HG03342 (cell line): ENCODE data around the gene NAV2.

ENCODE experiments used
- ATAC-seq: cut with Tn5 transposase; IDR thresholded peaks from one replicate; pipeline ENCODE4 v1.9.1; 2021; ENCODE audit warnings: mild to moderate bottlenecking, moderate library complexity; ENCODE audit not compliant: unreplicated experiment

NAV2 gene

DNA sequence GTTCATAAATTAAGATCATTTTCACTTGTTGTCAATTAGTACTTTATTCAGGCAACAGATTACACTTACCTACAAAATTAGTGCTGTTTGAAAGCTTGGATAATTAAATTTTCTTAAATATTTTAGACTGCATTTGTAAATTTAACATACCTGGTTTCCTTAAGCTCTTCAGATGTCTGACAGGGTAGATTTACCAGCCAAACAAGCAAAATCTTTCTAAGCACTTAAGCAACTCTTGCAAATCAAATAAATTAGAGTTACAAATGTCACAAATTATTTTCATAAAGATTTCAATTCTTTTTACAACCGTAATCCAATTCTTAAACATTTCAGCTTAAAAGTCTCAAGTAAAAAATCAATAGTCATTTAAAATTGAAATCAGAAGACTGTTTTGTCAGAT lies 317.8 kb downstream of the NAV2 start:
- no peak for ATAC-seq

DNA sequence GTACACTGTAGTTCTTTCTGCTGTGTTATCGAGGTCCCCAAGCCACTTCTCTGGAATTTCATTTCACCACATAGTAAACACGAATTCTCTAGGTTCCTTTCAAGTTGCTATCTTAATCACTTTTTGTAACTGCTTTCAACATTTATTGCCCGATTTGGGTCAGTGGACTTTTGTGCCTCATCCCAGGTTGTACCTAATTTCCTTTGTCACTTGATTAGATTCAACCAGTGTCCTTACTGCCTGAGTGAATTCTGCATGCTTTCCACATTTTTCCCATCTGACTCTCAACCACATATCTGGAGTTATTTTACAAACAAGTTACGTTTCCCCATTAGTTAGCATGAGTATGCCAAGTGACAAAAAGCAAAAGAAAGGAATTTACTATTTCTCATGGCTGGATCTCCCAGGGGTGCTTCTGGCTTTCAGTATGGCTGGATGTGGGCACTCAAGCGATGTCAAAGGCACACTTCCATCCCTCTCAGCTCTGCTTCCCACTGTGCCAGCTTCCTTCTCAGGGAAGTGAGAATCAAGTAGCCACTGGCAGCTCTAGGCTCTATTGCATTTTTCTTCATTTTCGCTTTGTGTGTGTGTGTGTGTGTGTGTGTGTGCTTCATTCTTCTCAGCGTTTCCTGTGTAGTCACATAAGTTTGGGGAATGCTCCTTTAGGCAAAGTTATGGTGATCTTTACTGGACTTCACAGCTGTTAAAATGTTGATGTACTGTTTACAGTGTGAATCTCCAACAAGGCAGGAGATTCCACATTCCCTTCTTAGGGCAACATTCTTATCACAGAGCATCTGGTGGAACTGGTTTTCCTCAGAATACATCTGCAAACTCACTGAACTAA lies 318.7 kb downstream of the NAV2 start:
- no peak for ATAC-seq

DNA sequence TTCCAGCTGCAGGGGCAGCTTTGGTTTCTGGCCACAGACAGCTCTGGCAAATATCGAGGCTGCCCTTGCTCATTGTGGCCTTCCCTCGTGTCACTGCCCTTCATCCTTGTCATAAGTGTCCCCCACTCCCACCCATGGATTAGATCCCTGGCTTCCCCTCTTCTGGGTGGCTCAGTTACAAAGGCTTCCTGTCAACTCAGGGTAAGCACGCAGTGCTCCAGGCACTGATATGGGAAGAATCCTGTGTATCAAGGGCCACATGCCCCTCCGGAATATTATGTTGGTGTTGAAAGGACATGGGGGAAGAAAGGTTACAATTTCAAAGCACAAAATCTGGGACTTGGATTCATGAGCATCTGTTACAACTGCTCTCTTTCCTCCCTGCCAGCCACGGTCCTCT lies 319.5 kb downstream of the NAV2 start:
- ATAC-seq = no peak

DNA sequence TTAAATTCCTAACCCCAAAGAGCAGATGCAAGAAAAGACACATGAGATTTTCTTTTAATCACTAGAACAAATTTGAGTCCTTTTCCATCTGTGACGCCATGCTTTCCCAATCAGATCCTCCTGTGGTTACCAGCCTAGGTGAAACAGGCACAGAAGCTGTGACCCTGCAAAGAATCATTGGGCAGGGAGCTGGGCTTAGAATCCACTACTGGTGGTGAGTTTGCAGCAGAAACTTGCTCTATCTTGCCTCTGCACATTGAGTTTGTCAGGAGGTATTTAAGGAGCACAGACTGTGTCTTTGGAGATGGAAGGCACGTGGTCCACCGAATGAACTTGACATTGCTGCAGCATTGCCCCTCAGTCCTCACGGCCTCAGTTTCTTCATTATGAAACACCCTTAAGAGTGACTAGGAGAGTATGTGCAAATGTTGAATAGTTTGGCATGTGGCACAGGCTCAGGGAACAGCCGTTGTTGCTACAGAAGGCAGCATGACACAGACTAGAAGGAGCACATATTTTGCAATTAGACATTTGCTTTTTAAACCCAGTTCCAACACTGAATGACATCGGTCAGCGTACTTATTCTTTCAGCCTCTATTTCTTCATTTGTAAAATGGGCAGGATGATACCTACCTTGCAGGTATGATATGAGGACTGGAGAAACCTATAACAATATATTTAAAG lies 320.1 kb downstream of the NAV2 start:
- ATAC-seq = no peak

DNA sequence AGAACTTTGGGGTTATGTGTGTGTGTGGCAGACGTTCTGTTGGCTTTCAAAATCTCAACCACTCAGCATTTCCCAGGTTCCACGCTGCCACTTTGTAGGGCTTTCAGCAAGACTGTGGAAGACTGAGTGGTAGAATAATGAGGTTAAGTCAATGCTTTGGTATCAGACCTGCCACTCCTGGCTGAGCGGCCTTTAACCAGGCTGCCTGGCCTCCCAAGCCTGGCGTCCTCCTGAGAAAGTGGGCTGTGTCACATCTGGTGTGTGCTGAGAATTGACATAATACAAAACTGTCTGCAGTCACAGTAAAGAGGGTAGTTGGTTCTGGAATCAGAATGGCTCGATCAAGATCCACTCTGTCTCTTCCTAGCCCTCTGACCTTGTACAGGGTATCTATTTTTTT lies 321.2 kb downstream of the NAV2 start:
- no peak for ATAC-seq

DNA sequence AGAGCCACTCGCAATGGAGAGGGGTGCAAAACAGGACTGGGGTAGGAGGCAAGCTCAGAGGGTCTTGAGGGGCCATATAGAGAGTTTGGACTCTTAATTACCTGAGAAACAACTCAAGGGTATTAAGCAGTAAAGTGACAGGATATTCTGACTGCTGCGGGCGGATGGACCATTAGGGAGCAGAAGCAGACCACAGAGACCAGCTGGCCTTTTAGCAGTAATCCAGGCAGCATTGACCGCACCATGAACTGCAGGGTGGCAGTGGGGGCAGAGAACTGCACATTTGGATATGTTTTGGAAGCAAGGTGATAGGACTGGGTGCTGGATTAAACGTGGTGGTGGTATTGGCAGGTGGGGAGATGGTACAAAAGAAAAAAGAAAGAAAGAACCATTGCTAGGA lies 322.3 kb downstream of the NAV2 start:
- ATAC-seq = no peak

DNA sequence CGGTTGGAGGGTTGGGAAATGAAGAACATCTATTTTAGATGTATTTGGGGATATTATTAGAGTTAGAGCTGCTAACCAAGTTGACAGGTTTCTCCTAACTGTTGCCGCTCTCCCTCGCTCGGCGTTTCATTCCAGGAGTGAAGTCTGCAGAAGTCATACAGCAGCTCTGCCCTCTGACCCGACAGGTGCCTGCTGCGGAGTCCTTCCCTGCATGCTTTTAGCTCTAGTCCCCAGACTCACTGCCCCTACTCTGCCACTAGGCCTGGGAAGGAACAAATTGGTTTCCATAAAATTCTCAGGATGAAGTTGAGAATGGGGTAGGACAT lies 322.7 kb downstream of the NAV2 start:
- no peak for ATAC-seq

DNA sequence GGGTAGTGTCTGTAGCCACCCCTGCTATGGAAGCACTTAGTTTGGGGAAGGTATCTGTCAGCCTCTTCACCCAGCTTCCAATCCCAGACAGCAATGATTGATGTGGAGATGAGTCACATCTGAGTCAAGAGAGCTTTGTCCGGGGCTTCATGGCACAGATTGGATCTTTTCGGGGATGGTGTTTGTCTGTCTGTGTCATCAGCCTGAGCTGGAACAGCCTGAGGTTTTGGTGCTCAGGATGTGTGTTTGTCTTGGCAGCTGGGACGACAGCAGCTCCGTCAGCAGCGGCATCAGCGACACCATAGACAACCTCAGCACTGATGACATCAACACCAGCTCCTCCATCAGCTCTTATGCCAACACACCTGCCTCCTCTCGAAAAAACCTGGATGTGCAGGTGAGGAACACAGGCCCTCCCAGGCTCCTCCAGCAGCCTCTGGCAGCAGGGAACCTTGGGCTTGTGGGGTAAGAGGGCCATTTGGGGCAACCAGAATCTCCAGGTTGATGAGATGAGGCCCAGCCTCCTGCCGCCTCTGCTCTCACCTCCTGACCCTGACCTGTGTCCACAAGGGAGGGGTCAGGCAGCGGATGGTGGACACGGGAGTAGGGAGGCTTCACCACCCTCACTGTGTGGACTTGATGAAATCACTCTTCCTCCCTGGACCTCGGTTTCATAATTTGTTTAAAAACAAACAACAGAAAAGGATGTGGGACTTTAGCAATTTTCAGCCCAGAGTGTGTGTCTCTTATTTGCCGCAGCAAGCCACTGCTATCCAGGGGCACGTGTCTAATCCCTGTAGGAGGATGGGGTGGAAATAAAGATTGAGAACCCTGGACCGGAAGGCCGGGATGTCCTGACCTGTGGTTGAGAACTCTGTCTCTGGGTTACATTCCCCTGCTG lies 323.3 kb downstream of the NAV2 start:
- no peak for ATAC-seq

DNA sequence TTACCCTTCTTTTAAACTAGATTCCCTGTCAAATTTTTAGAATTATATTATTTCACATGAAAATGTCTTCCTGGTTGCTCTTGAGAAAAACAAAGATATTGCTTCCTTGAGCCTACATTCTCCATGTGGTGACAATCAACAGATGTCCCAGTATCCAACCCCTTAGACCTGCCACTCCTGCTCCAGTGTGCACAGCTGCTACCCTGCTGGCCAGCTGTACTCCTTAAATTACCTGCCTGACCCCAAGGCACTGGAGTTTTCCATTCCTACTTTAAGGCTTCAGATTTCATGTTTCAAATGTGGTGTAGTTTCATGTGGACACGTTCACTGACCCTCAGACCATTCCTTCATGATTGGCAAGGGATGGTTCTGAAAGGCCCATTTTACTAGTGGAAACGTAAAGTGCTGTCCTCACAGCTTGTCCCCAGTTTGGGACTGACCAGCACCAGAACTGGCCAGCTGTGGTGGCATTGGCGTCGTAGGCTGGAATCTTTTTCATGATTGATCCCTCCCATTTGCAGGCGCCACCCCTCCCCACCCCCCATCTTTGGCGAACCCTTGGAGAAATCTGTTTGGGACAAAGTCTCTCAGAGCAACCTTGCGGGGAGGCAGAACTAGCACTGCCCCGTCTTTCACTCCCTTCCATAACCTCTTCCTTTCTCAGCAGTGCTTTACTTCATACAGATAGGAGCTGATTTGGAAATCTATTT lies 324.1 kb downstream of the NAV2 start:
- ATAC-seq = no peak

DNA sequence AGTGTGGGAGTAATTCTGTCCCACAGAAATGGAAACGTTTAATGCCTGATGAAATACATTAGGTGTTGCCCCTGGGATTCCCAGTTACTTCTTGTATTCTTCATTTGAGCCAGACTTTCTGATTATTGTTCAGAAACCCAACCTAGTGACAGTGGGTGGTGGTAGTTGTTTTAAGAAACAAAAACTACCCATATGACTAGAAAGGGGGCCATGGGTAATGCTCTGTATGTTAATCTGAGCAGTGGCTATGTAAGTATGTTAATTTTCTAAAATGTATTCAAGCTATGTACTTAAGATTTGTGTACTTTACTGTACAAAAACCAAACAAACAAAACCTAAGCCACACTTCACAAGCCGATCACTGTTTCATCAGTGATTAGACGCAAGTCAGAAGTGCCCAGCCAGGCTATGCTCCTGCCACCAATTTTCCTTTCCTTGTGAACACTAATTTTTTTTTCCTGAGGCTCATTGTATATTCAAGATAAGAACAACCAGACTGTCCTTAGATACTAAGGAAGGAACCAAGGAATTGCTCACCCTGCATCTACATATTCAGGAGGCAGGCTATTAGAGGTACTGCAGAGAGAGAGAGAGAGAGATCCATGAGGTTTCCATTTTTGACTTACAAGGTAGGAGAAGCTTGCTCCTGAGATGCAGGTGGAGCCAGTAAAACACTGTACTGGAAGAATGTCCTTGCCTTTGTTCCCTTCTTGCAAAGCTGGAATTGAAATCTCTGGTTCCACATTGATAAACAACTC lies 324.9 kb downstream of the NAV2 start:
- no peak for ATAC-seq

DNA sequence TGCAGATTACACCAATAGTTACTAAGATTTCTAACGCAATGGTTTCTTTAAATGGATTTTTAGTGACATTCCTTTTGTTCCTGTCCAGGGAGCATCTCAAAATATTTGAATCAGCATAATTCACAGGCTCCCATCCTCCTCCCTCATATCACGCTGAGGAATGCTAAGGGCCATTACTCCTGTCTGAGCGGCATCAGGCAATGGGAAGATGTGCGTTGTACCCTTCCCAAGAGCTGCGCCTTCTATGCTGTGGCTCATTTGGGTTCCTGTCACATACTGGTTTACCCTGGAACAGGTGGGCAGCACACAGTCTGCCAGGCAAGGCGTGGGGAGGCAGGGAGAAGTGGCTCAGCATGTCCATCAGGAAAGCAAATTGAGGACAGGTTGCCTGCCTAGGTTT lies 325.8 kb downstream of the NAV2 start:
- ATAC-seq = no peak

DNA sequence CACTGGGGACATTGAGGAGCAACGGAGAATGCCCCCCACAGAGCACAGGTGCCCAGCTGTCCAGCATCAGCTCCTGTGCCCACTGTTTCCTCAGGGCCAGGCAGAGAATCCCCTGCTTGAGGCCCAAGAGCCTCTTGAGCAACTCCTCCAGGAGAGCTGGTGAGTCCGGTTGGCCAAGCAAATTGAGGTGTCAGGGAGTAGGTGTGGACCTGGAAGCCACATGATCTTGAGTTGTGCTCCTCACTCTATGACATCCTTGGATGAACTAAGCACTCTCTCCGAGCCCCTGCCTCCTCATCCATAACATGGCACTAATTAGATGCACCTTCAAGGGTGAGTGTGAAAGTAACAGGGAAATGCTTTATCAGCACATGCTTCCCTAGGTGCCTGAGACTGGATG lies 326.3 kb downstream of the NAV2 start:
- no peak for ATAC-seq

DNA sequence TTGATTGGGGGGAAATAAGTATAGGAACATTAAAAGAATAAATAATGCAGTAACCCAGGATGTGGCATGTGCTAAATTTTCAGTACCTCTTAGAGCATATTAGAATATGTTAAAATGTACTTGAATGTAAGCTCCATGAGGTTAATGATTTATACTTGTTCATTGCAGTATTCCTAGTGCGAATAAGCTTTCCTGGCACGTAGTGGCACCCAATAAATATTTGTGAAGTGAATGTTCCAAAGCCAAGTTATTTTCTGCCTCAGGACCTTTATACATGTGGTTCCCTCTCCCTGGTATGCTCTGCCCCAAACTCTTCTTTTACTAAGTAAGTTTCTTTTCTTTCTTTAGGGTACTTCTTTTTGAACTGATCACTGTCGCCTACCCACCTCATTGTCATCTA lies 328.9 kb downstream of the NAV2 start:
- ATAC-seq = no peak

DNA sequence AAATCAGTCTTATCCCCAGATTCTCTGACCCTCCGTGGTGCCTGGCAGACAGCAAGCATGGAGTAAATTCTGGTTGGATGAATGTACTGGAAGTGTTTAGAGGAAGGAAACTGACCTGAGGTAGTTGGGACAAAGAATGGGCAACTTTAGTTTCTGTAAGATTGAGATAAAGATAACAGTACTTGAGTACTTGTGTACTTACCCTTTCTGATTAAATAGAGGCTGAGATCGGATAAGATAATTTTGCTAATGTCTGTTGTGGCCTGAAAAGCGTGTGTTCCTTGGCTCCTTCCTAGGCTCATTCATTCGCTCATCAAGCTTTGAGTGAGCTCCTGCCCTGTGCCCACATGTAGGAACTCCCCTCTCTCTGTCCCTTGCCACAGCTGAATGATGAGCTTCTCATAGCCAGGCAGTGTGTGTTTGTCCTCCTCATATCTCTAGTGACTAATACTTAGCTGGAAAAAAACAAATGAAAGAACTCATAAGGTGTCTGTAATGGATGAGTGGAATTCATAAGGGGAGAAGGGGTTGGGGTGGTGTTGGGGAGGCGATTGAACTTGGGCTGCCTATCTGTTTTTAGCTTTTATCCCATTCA lies 329.5 kb downstream of the NAV2 start:
- ATAC-seq = no peak

DNA sequence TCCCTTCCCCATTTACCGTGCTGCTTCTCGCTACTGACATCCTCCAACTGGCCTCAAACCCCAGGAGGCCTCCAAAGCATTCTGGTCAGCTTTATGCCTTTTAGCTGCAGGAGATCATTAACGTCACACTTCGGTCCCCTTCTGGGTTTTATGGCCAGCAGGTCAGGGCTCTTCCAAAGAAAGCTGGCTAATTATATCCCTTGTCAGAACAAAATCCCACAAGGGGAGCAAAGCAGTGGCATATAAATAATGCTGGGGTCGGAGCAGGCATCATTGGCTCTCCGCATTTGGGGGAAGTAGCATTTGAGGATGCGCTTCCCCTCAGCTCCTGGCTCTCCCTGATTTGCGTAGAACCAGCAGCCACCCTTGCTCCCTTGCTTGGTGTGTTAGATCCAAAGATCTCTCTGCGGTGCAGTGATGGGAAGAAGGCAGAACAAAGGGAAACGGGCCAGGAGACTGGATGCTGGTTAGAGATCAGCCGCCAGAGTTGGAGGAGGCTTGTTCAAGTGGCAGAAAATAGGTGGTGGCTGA lies 330.2 kb downstream of the NAV2 start:
- no peak for ATAC-seq

DNA sequence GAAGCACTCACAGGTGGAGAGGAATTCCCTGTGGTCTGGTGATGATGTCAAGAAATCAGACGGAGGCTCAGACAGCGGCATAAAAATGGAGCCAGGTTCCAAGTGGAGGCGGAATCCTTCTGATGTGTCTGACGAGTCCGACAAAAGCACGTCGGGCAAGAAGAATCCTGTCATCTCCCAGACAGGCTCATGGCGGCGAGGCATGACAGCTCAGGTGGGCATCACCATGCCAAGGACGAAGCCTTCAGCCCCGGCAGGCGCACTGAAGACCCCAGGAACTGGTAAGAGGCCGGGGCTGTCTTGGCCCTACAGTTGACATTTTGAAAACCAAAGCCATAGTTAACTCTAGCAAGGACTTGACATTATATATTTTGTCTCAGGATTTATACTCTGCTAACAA lies 331.4 kb downstream of the NAV2 start:
- no peak for ATAC-seq

DNA sequence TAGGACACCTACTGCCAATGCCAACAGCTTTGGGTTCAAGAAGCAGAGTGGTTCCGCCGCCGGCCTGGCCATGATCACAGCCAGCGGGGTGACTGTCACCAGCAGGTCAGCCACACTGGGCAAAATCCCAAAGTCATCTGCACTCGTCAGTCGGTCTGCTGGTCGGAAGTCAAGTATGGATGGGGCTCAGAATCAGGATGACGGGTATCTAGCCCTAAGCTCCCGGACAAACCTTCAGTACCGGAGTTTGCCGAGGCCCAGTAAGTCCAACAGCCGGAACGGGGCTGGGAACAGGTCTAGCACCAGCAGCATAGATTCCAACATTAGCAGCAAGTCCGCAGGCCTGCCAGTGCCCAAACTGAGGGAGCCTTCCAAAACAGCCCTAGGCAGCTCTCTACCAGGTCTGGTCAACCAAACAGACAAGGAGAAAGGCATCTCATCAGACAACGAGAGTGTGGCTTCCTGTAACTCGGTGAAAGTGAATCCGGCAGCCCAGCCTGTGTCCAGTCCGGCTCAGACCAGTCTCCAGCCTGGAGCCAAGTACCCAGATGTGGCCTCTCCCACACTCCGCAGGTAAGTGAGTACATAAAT lies 332.6 kb downstream of the NAV2 start:
- no peak for ATAC-seq

DNA sequence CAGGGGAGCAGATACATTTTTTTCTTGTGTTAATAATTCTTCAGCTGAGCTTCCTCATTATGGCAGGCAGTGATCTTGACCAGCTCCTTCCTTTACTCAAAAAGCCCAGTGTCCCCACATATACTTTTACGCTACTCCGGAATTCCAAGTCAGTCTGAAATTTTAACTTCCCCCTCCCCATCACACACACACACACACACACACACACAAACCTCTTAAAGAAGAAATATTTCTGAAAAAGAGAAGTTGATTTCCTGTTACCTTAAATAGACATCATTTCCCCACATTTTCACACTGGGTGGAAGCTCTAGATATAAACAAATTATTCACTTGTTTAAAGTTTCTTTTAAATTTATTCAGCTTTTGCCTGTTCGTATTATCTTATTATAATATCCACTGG lies 333.8 kb downstream of the NAV2 start:
- ATAC-seq = no peak

DNA sequence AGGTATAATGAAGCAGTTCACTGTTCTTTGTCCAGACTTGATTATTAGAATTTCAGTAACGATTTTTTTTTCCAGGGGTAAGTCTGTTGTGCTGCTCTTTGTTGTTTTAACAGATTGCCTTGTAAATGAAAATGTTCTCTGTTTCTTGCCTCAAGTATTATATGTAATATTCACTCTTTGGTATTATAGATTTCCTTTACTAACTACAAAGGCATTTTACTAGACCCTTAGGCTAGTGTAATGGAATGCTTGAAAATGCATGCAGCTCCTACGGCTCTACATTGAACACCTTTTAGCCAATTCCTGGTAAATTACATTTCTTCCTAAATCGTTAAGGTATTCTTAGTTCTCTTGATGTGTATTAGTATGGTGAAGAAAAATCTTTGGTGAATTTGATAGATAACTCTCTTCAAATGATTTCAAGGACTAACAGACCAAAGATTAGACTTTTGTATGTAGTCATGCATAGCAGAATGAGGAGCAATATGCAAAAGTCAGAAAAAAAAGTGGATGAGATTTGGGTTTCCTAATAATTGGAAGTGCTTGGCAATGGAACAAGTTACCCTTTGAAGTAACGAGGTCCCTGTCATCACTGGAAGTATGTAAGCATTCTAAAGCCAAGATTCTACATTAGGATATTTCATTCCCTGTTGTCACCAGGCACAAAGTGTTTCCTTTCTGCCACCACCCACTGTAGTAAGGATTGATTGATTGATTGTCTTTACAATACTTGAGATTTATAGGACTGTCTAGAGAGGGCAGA lies 334.6 kb downstream of the NAV2 start:
- ATAC-seq = no peak
